Measurements from ENCODE around the gene SLAMF1.

DNA sequence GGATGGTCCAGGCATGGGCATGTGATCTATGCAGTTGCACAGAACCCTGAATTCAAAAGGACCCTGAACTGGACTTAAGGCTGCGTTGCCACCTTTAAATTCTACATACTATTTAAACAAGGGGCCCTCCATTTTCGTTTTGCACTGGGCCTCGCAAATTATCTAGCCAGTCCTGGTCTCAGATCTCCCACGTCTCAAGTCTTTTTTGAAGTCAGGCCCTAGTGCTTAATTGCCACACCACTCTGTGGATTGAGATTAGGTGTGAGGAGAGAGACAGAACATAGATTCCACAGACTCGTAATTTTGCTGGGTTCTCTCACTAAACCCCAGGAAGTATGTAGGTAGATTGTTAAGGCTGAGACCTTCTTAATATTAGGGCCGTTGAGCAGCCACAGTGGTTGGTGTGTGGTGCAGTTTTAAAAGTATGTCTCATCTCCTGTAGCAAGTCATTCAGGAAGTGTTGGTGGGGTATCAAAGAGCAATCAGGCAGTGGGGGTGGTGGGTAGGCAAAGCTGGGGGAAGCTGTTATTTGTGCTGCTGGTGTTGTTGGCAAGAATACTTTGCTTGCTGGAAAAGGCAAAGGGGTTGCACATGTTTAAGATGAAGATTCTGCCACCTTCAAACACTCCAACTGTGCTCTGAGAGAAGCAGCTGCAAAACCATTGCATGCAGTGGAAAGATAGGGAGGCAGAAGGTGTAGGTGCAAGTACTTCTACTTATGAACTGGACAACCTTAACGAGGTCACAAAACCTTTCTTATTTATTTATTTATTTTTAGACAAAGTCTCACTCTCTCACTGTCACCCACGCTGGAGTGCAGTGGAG, 78.8 kb downstream of the SLAMF1 start:
- no peak for TF ChIP-seq POLR2A (IDR thresholded peaks at IDR 0.05)
- TF ChIP-seq, protein P1, sequence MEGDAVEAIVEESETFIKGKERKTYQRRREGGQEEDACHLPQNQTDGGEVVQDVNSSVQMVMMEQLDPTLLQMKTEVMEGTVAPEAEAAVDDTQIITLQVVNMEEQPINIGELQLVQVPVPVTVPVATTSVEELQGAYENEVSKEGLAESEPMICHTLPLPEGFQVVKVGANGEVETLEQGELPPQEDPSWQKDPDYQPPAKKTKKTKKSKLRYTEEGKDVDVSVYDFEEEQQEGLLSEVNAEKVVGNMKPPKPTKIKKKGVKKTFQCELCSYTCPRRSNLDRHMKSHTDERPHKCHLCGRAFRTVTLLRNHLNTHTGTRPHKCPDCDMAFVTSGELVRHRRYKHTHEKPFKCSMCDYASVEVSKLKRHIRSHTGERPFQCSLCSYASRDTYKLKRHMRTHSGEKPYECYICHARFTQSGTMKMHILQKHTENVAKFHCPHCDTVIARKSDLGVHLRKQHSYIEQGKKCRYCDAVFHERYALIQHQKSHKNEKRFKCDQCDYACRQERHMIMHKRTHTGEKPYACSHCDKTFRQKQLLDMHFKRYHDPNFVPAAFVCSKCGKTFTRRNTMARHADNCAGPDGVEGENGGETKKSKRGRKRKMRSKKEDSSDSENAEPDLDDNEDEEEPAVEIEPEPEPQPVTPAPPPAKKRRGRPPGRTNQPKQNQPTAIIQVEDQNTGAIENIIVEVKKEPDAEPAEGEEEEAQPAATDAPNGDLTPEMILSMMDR (IDR thresholded peaks at IDR 0.05): no peak

Data from adrenal gland (tissue), 5 donors.